GM12801 (cell line): ENCODE data around the gene GTPBP10.

Experiments used
- TF ChIP-seq, protein P1 (sequence below): IDR thresholded peaks from one replicate; pipeline ENCODE4 v1.5.1; 2011; ENCODE audit warnings: control low read depth; ENCODE audit not compliant: insufficient read length; ENCODE audit errors: extremely low read depth

Gene GTPBP10

DNA sequence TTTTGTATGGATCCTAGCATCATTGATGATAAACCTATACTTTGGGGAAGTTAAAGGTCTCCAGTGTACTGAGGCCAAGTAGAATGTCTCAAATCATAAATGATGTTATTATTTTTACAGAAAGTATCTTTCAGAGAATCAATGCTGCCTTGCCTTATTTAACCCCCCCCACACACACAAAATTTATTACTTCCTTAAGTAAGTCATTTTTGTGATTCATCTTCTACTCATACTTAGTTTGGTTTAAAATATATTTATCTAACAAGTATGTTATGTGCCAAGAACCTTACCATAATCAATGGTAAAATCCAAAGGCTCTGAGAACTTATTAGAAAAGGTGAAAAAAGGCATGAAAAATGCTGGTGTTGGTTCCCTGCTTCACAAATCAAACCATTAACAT, 37.9 kb downstream of the GTPBP10 start:
- TF ChIP-seq, protein P1, sequence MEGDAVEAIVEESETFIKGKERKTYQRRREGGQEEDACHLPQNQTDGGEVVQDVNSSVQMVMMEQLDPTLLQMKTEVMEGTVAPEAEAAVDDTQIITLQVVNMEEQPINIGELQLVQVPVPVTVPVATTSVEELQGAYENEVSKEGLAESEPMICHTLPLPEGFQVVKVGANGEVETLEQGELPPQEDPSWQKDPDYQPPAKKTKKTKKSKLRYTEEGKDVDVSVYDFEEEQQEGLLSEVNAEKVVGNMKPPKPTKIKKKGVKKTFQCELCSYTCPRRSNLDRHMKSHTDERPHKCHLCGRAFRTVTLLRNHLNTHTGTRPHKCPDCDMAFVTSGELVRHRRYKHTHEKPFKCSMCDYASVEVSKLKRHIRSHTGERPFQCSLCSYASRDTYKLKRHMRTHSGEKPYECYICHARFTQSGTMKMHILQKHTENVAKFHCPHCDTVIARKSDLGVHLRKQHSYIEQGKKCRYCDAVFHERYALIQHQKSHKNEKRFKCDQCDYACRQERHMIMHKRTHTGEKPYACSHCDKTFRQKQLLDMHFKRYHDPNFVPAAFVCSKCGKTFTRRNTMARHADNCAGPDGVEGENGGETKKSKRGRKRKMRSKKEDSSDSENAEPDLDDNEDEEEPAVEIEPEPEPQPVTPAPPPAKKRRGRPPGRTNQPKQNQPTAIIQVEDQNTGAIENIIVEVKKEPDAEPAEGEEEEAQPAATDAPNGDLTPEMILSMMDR = no peak

DNA sequence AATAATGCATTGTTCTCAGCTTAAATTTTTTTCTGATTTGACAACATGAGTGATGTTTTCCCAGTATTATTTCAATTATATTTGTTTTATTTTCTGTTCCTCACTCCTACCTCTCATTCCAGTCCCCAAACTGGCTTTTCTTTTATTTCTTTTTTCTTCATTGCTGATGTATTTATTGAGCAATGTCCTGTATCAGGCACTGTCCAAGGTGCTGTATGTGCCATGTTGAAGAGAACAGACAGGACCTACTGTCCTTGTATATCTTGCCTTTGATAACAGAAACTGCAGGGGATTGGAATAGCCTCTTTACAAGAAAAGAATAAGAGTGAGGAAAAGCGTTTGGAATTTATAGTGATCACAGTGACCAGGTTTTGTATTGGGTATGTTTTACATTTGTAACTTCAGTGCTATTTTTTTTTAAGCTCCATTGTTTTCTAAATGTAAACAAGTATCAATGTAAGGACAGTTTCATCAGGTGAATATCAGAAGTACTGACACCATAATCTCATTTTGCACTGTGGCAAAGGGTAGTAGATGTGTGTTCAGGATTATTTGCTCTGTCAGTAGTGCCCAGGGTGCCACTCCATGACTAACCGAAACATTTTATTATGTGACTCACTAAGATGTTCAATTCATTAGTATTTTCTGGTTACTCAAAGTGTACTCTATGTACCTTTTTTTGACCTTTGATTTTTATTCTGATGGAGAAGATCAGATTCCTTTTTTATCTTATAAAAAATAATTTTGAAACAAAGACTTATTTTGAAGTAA, 41.1 kb downstream of the GTPBP10 start:
- TF ChIP-seq, protein P1 = no peak

DNA sequence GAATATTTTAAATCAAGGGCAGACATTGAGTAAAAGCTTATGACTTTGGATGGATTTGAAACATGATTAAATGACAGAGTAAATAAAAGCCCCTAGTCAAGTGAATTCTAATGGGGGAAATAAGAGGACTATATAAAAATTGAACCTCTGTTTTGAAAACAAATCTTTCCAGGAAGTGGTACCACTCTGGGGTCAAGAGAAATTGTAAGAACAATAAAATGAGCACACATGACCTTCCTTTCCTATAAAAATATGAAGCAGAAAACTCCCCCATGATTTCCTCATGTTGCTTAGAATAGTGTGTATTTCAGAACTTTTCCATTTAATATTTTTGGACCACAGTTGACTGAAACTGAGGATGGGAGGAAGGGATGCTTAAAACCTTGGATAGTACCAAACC, 44.4 kb downstream of the GTPBP10 start:
- TF ChIP-seq, protein P1 = no peak

DNA sequence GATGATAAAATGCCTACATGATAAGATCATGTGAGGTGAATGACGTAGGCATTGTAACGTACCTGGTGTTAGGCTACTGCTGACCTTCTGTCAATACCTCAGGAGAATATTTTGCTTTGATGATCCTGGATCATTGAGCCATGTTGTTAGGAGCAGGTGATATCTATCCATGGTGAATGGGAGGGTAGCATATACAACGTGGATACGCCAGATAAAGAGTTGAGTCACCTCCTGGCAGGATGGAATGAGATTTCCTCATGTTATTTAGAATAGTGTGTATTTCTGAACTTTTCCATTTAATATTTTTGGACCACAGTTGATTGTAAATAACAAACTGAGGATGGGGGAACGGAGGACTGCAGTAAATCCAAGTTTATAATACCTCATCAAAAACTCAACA, 45.0 kb downstream of the GTPBP10 start:
- TF ChIP-seq, protein P1 = no peak

DNA sequence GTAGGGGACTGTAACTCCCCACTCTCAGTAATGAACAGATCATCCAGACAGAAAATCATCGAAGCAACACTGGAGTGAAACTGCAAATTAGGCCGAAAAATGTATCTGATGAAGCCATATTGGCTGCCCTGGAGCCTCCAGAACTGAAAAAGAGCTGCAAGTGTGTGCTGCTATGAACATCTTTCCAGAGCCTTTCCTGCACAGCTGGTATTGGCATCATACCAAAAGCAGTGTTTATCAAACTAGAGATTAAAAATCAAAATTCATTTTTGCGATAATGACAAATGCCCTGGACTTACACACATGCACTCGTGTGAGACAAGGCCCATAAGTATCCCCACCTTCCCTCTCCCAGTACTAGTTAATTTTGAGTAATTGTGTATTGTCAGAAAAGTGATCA, 49.9 kb downstream of the GTPBP10 start:
- TF ChIP-seq, protein P1 = no peak

DNA sequence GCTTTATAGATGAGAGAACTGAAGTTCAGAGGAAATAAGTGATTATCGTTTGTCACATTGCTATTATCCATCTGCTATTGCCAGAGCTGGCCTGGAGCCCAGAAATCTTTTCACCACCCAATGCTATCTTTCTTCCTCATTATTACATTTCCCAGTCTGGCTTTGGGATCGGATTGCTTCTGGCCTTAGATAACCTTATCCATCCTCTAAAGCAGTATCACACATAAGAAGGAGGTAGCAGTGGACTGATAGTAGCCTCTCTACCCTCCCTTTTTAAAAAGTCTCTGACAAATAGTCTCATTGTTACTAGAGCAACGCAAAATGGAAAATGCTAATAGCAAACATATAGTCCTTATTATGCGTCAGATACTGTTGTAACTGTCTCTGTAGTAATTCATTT, 55.5 kb downstream of the GTPBP10 start:
- TF ChIP-seq, protein P1 = no peak

DNA sequence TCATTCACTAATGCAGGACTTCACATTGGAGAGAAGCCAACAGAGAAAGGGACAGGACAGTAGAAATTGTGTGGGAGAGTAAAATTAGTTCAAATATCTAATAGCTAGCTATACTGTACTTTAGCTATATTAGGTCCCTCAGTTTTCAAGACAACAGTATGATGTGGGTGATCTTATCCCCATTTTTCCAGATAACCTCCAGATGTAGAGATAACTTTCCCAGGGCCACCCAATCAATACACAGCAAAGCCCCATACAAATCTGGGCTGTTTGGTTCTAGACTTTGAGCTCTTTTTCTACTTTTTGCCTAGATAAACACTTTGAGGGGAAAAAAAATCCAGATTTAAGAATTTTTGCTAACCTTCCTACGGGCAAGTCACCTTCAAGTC, 56.3 kb downstream of the GTPBP10 start:
- TF ChIP-seq, protein P1 = no peak
